ENCODE data around the gene MAGEB4.

The MAGEB4 gene

DNA sequence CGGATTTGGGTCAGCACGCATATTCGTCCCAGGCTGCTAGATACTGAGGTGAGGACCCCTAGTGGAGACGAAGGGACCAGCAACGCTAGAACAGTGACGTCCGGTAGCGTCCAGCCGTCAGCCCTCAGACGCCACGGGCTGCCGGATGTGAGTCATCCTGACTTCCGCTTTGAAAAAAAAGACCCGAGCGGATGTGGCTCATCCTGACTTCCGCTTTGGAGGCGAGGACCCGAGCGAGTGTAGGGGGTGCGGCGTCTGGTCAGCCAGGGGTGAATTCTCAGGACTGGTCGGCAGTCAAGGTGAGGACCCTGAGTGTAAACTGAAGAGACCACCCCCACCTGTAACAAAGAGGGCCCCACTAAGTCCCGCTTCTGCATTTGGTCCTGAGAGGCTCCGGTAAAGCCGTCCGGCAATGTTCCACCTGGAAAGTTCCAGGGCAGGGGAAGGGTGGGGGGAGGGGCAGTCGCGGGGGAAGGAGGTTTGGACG, 26.4 kb upstream of the MAGEB4 start, which contains the start of gene MAGEB2:
TSS of gene MAGEB2 (plus strand) at position 207 of the 487 bp plus-strand sequence. CDS start 3,018 bp downstream, outside the sequence.
- Histone ChIP-seq H3K27me3 (ENCODE audit: insufficient read depth, low read length, poor library complexity, severe bottlenecking) (no peaks in the 10 kb centered on the region), H3K9me3 (ENCODE audit: insufficient read depth, low read depth, low read length) (no peaks in the 10 kb centered on the region), H2AFZ (ENCODE audit: low read length) (no peak within 1 kb of the TSS), H3K79me2 (ENCODE audit: insufficient read depth, low read length) (no peaks in the 10 kb centered on the region), H3K9me2 (replicated peaks; ENCODE audit: low read depth, low read length) (no peaks in the 10 kb centered on the region), H3F3A (ENCODE audit: low read depth) (no peaks in the 10 kb centered on the region), H4K20me1 (ENCODE audit: insufficient read depth, low read length, poor library complexity, severe bottlenecking) (no peaks in the 10 kb centered on the region), H3K4me1 (ENCODE audit: insufficient read depth, low read length, poor library complexity, severe bottlenecking) (peaks cover 16% of the 10 kb centered on the region), H3K9ac (ENCODE audit: low read depth, low read length, poor library complexity, severe bottlenecking) (no peak within 1 kb of the TSS), H3K36me3 (ENCODE audit: insufficient read depth, low read length) (no peaks in the 10 kb centered on the region), H3K4me3 (ENCODE audit: low read length, poor library complexity, severe bottlenecking) (no peak within 1 kb of the TSS), H3K4me2 (ENCODE audit: low read depth, low read length, poor library complexity, severe bottlenecking) (no peak within 1 kb of the TSS)
- TF ChIP-seq, protein P1, sequence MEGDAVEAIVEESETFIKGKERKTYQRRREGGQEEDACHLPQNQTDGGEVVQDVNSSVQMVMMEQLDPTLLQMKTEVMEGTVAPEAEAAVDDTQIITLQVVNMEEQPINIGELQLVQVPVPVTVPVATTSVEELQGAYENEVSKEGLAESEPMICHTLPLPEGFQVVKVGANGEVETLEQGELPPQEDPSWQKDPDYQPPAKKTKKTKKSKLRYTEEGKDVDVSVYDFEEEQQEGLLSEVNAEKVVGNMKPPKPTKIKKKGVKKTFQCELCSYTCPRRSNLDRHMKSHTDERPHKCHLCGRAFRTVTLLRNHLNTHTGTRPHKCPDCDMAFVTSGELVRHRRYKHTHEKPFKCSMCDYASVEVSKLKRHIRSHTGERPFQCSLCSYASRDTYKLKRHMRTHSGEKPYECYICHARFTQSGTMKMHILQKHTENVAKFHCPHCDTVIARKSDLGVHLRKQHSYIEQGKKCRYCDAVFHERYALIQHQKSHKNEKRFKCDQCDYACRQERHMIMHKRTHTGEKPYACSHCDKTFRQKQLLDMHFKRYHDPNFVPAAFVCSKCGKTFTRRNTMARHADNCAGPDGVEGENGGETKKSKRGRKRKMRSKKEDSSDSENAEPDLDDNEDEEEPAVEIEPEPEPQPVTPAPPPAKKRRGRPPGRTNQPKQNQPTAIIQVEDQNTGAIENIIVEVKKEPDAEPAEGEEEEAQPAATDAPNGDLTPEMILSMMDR (conservative IDR thresholded peaks at IDR 0.05; ENCODE audit: low read length), result no peak
- no peak for TF ChIP-seq EZH2phosphoT487 (IDR thresholded peaks at IDR 0.05; ENCODE audit: borderline replicate concordance)

DNA sequence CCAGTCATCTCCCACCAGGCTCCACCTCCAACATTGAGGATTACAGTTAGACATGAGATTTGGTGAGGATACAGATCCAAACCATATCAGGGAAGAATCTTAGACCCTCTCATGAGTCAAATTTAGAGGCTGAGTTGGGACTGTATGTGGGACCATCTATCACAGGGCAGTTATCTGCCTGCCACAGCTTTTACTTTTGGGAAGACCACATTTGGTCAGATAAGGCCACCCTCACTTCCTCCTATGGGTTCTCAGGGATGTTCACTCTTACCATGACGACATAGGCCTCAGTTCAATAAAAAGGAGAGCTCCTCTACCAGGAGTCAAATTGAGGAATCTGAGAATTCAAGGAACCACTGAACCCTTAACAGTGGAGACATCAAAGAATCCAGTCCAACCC, 24.3 kb upstream of the MAGEB4 start:
- no peaks in the 10 kb centered on the region for H3K27me3 ChIP-seq (ENCODE audit: insufficient read depth, low read length, poor library complexity, severe bottlenecking)
- H3K9me3 ChIP-seq (ENCODE audit: insufficient read depth, low read depth, low read length), result no peaks in the 10 kb centered on the region
- H3K9me2 ChIP-seq (replicated peaks; ENCODE audit: low read depth, low read length), result no peaks in the 10 kb centered on the region
- no peak overlapping the region for H3K4me3 ChIP-seq (ENCODE audit: low read length, poor library complexity, severe bottlenecking)
- no peaks in the 10 kb centered on the region for H3F3A ChIP-seq (ENCODE audit: low read depth)
- H3K36me3 ChIP-seq (ENCODE audit: insufficient read depth, low read length), result no peaks in the 10 kb centered on the region
- peaks cover 16% of the 10 kb centered on the region for H3K4me1 ChIP-seq (ENCODE audit: insufficient read depth, low read length, poor library complexity, severe bottlenecking)
- no peak for TF ChIP-seq EZH2phosphoT487 (IDR thresholded peaks at IDR 0.05; ENCODE audit: borderline replicate concordance)
- TF ChIP-seq, protein P1 (conservative IDR thresholded peaks at IDR 0.05; ENCODE audit: low read length), result no peak
- no peak overlapping the region for H3K4me2 ChIP-seq (ENCODE audit: low read depth, low read length, poor library complexity, severe bottlenecking)
- no peaks in the 10 kb centered on the region for H4K20me1 ChIP-seq (ENCODE audit: insufficient read depth, low read length, poor library complexity, severe bottlenecking)
- H3K79me2 ChIP-seq (ENCODE audit: insufficient read depth, low read length), result no peaks in the 10 kb centered on the region
- no peak overlapping the region for H3K9ac ChIP-seq (ENCODE audit: low read depth, low read length, poor library complexity, severe bottlenecking)
- no peak overlapping the region for H2AFZ ChIP-seq (ENCODE audit: low read length)

DNA sequence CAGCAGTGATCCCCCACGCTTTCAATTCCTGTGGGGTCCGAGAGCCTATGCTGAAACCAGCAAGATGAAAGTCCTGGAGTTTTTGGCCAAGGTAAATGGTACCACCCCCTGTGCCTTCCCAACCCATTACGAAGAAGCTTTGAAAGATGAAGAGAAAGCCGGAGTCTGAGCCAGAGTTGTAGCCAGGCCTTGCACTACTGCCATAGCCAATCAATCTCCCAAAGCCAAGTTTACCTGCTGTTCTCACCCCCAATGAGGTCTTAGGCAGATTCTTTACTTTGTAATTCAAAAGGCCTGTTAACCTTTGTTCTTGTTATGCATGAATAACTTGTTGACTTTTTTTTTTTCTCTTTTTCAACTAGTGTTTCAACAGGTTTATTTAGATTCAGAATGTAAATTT, 22.4 kb upstream of the MAGEB4 start:
- H3K36me3 ChIP-seq (ENCODE audit: insufficient read depth, low read length), result no peaks in the 10 kb centered on the region
- H3K9ac ChIP-seq (ENCODE audit: low read depth, low read length, poor library complexity, severe bottlenecking), result no peak overlapping the region
- TF ChIP-seq EZH2phosphoT487 (IDR thresholded peaks at IDR 0.05; ENCODE audit: borderline replicate concordance), result no peak
- TF ChIP-seq, protein P1 (conservative IDR thresholded peaks at IDR 0.05; ENCODE audit: low read length), result no peak
- no peaks in the 10 kb centered on the region for H4K20me1 ChIP-seq (ENCODE audit: insufficient read depth, low read length, poor library complexity, severe bottlenecking)
- H2AFZ ChIP-seq (ENCODE audit: low read length), result no peak overlapping the region
- no peak overlapping the region for H3K4me3 ChIP-seq (ENCODE audit: low read length, poor library complexity, severe bottlenecking)
- peaks cover 16% of the 10 kb centered on the region for H3K4me1 ChIP-seq (ENCODE audit: insufficient read depth, low read length, poor library complexity, severe bottlenecking)
- no peaks in the 10 kb centered on the region for H3F3A ChIP-seq (ENCODE audit: low read depth)
- no peaks in the 10 kb centered on the region for H3K9me3 ChIP-seq (ENCODE audit: insufficient read depth, low read depth, low read length)
- no peaks in the 10 kb centered on the region for H3K79me2 ChIP-seq (ENCODE audit: insufficient read depth, low read length)
- no peaks in the 10 kb centered on the region for H3K9me2 ChIP-seq (replicated peaks; ENCODE audit: low read depth, low read length)
- no peak overlapping the region for H3K4me2 ChIP-seq (ENCODE audit: low read depth, low read length, poor library complexity, severe bottlenecking)
- no peaks in the 10 kb centered on the region for H3K27me3 ChIP-seq (ENCODE audit: insufficient read depth, low read length, poor library complexity, severe bottlenecking)
